Caco-2 (cell line): ENCODE results near the gene BIRC7. TPM values are rescaled to one million over a fixed set of nuclear protein-coding genes. Genes with fewer than 3 reads are reported as not detected.

Experiments used
- BruUV-seq: library from RNA; stranded (reverse); fragments of 400-500 nt; replicated peaks from 2 replicates; lab custom pipeline; 2021; lab: Mats Ljungman, UMichigan
- CTCF ChIA-PET: fragments of 300-600 bp; sonication (Branson Sonifier 250); formaldehyde crosslinking; loops from one replicate; lab custom pipeline; 2022; ENCODE audit warnings: antibody characterized with exemption; lab: Charles Lee
- POLR2A ChIA-PET: fragments of 300-600 bp; sonication (Branson Sonifier 250); formaldehyde crosslinking; loops from one replicate; lab custom pipeline; 2022; ENCODE audit warnings: antibody characterized with exemption; lab: Charles Lee
- DNase-seq, 2 experiments: peaks; one replicate each; pipeline versions ENCODE4 v3.0.0 to v3.0.0-alpha.2; 2020 to 2022
- H3K27me3 ChIP-seq: replicated peaks from 2 replicates; pipeline ENCODE4 v1.6.0; 2011; ENCODE audit warnings: low read length; ENCODE audit not compliant: control insufficient read depth, insufficient read depth
- H3K36me3 ChIP-seq: 2 replicates; pipeline ENCODE4 v1.5.1; 2011; ENCODE audit warnings: low read length; ENCODE audit not compliant: control insufficient read depth, insufficient read depth
- H3K4me1 ChIP-seq: fragments of 250-450 bp; sonication (Bioruptor Pico); 2 replicates; pipeline ENCODE4 v1.5.1; 2020; ENCODE audit warnings: mild to moderate bottlenecking
- H3K4me3 ChIP-seq: 2 replicates; pipeline ENCODE4 v1.5.1; 2011; ENCODE audit warnings: low read depth, mild to moderate bottlenecking, control low read depth, low read length
- H3K9me3 ChIP-seq: fragments of 250-450 bp; sonication (Bioruptor Pico); 2 replicates; pipeline ENCODE4 v1.5.1; 2020; ENCODE audit warnings: mild to moderate bottlenecking, moderate library complexity
- H3K27ac Mint-ChIP-seq: one replicate; pipeline ENCODE4 v1.8.0; 2022; ENCODE audit warnings: mixed read lengths; ENCODE audit not compliant: unreplicated experiment
- H3K27me3 Mint-ChIP-seq: one replicate; pipeline ENCODE4 v1.8.0; 2022; ENCODE audit warnings: mixed read lengths; ENCODE audit not compliant: insufficient read depth, unreplicated experiment
- H3K36me3 Mint-ChIP-seq: one replicate; pipeline ENCODE4 v1.8.0; 2022; ENCODE audit warnings: mild to moderate bottlenecking, mixed read lengths; ENCODE audit not compliant: insufficient read depth, unreplicated experiment
- H3K4me1 Mint-ChIP-seq: one replicate; pipeline ENCODE4 v1.8.0; 2022; ENCODE audit warnings: low read depth, mixed read lengths; ENCODE audit not compliant: unreplicated experiment
- H3K4me3 Mint-ChIP-seq: one replicate; pipeline ENCODE4 v1.8.0; 2022; ENCODE audit warnings: mild to moderate bottlenecking, moderate library complexity, mixed read lengths; ENCODE audit not compliant: unreplicated experiment
- H3K9me3 Mint-ChIP-seq: one replicate; pipeline ENCODE4 v1.8.0; 2022; ENCODE audit warnings: mixed read lengths; ENCODE audit not compliant: unreplicated experiment
- intact Hi-C: fragments of 100-400 bp; cut with micrococcal nuclease; formaldehyde crosslinking; loops from one replicate; pipeline ENCODE4 v1.10.0; 2022; ENCODE audit not compliant: unreplicated experiment
- total RNA-seq: library from RNA; stranded (reverse); gene quantifications from 2 replicates; pipeline ENCODE4 v1.2.3, GENCODE V29; 2022
- TF ChIP-seq, protein P1 (sequence below), 2 experiments: fragments of 200-600 bp in 1 of 2; IDR thresholded peaks; 1 replicate in 1 of 2; 2 replicates in 1 of 2; pipeline versions ENCODE4 v1.5.1 to v1.8.0; 2011 to 2022; ENCODE audit warnings: antibody characterized with exemption in 1 of 2, control low read depth in 1 of 2, inconsistent platforms in 1 of 2, low read depth in 1 of 2, low read length in 1 of 2, mild to moderate bottlenecking in 1 of 2, moderate library complexity in 1 of 2; ENCODE audit not compliant: insufficient read depth in 1 of 2, severe bottlenecking in 1 of 2, unreplicated experiment in 1 of 2

The BIRC7 gene
- total RNA-seq, 1 experiment from 2014 or later = 0.54 TPM

DNA sequence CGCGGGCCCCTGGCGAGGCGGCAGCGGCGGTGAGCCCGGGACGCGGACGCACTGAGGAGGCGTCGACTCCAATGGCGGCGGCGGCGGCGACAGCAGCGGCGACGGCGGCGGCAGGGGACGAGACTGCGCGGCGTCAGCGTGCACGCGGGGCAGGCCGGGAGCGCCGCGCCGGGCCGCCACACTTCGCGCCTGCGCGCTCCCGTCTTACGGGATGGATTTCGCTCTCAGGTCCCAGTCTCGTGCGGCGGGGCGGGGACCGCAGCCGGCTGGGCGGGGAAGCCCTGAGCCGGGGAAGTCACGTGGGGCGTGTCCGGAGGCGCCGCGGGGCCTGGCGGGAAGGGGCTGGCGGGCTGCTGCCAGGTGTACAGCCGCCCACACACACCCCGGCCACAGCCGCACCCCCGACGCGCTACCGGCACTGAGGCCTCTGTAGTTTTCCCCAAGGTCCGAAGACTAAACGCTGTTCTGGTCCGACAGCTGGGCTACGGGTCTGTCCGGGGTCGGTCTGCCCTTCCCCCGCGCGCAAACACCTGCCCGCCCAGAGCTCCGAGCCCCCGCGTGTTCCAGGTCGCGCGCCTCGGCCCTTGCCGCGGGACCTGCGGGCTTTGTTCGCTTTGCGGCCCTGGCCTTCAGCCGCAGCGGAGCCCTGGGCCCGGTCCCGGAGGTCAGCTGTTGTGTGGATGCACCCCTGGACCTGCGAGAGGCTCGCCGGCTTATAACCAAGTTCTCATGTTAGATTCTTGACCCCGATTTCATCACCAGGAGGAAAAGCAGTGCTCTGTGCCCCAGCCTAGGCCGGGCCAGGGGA lies 19.5 kb upstream of the BIRC7 start, which contains the start of gene YTHDF1:
YTHDF1 (minus strand) TSS at position 91 of the 808 bp plus-strand sequence. CDS start 239 bp downstream, outside the sequence.
- POLR2A ChIA-PET = no interaction called here
- H3K36me3 ChIP-seq = peaks cover 10% of the 10 kb centered on the region

DNA sequence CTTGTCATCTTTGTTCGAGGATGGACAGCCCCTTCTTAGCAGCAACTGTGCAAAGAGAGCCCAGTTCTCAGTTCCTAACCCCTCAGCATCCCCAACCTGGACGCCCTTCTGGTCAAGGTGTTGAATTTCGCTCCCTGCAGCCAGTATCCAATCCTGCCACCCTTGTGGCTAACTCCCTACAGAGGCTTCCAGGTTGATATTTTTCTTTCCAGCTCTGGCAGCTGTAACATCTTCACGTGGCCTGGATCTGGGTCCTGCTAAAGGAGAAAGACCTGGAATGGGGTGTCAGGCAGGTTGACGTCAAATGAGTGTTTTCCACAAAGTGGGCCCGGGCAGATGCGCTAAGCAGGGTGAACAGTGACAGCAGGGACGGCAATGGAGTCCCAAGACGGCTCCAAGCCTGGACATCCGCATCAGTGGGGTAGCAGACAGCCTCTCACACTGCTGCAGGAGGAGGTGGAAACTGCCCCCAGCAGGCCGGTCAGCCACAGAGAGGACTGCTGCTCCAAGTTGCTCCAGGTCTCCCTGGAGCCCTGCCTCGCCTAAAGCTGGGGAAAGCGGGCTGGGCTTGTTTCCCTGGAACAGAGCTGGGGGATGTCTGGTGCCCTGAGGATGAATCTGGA lies 18.7 kb upstream of the BIRC7 start:
- Mint-ChIP-seq H3K4me1 (peaks cover 37% of the 10 kb centered on the region), H3K4me3 (peak overlapping the region; percentile 92), H3K36me3 (peaks cover 38% of the 10 kb centered on the region), H3K9me3 (no peaks in the 10 kb centered on the region), H3K27me3 (peaks cover 3% of the 10 kb centered on the region), H3K27ac (peak overlapping the region; percentile 86)
- POLR2A ChIA-PET = no interaction called here
- Histone ChIP-seq H3K27me3 (no peaks in the 10 kb centered on the region), H3K4me3 (peak overlapping the region; percentile 94), H3K9me3 (no peaks in the 10 kb centered on the region), H3K4me1 (peaks cover 38% of the 10 kb centered on the region), H3K36me3 (peaks cover 10% of the 10 kb centered on the region)
- intact Hi-C loops = no loop called here
- DNase-seq = peak in 1 of 2 experiments; percentile 63
- CTCF ChIA-PET = interaction anchor here (1.3 to 2.3 kb wide), 2 partner anchors 18 to 63 kb away, joined by 3 to 7 read pairs; no protein-coding TSS in a partner anchor
- TF ChIP-seq, protein P1, sequence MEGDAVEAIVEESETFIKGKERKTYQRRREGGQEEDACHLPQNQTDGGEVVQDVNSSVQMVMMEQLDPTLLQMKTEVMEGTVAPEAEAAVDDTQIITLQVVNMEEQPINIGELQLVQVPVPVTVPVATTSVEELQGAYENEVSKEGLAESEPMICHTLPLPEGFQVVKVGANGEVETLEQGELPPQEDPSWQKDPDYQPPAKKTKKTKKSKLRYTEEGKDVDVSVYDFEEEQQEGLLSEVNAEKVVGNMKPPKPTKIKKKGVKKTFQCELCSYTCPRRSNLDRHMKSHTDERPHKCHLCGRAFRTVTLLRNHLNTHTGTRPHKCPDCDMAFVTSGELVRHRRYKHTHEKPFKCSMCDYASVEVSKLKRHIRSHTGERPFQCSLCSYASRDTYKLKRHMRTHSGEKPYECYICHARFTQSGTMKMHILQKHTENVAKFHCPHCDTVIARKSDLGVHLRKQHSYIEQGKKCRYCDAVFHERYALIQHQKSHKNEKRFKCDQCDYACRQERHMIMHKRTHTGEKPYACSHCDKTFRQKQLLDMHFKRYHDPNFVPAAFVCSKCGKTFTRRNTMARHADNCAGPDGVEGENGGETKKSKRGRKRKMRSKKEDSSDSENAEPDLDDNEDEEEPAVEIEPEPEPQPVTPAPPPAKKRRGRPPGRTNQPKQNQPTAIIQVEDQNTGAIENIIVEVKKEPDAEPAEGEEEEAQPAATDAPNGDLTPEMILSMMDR (IDR thresholded peaks at IDR 0.05; ENCODE audit: insufficient read depth in 1 of 2, low read depth in 1 of 2, low read length in 1 of 2, severe bottlenecking in 1 of 2, unreplicated experiment in 1 of 2) = peak; percentile 23 to 27
- BruUV-seq = no TSS peak

More for the DNA sequence above, 19.5 kb upstream of the BIRC7 start, which contains the start of gene YTHDF1:
- intact Hi-C loops = no loop called here
- TF ChIP-seq, protein P1 (IDR thresholded peaks at IDR 0.05; ENCODE audit: insufficient read depth in 1 of 2, low read depth in 1 of 2, low read length in 1 of 2, severe bottlenecking in 1 of 2, unreplicated experiment in 1 of 2) = no peak
- Histone ChIP-seq H3K9me3 (no peaks in the 10 kb centered on the region), H3K27me3 (no peaks in the 10 kb centered on the region), H3K4me3 (peak within 1 kb of the TSS; percentile 94), H3K4me1 (peaks cover 40% of the 10 kb centered on the region)
- peak; percentile 100 for DNase-seq
- no peaks in the 10 kb centered on the region for H3K9me3 Mint-ChIP-seq
- peaks cover 45% of the 10 kb centered on the region for H3K36me3 Mint-ChIP-seq
- peaks cover 3% of the 10 kb centered on the region for H3K27me3 Mint-ChIP-seq
- TSS peak; percentile 63 for BruUV-seq
- peak within 1 kb of the TSS; percentile 92 for H3K4me3 Mint-ChIP-seq
- H3K27ac Mint-ChIP-seq = peak within 1 kb of the TSS; percentile 86
- peaks cover 41% of the 10 kb centered on the region for H3K4me1 Mint-ChIP-seq
- CTCF ChIA-PET = interaction anchor here (1.3 to 2.3 kb wide), 3 partner anchors 18 to 64 kb away, joined by 3 to 9 read pairs (median 7); no protein-coding TSS in a partner anchor

DNA sequence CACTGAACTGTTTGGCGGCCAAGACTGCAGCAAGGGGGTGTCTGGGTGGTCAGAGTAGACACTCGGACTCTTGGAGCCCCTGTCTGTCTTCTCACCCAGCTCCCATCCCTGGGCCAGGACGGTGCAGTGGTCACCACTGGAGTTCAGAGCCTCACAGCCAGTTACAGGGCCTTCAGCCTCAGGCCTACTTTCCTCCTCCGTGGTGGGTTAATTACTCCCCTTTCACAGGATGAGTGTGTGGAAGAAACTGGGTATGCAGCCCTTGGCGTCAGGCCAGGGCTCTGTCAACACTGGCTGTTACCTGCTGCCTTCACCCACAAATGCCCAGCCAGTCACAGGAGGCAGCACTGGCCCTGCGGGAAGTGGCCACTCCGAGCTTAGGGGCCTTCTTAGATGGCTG lies 18.0 kb upstream of the BIRC7 start:
- peak overlapping the region; percentile 92 for H3K4me3 Mint-ChIP-seq
- H3K27ac Mint-ChIP-seq = no peak overlapping the region
- POLR2A ChIA-PET = no interaction called here
- intact Hi-C loops = no loop called here
- peaks cover 30% of the 10 kb centered on the region for H3K36me3 Mint-ChIP-seq
- H3K36me3 ChIP-seq = peaks cover 4% of the 10 kb centered on the region
- H3K4me3 ChIP-seq = no peak overlapping the region
- DNase-seq = no peak
- H3K27me3 Mint-ChIP-seq = peaks cover 3% of the 10 kb centered on the region
- TF ChIP-seq, protein P1 (IDR thresholded peaks at IDR 0.05; ENCODE audit: insufficient read depth in 1 of 2, low read depth in 1 of 2, low read length in 1 of 2, severe bottlenecking in 1 of 2, unreplicated experiment in 1 of 2) = no peak
- no peaks in the 10 kb centered on the region for H3K9me3 ChIP-seq
- peaks cover 36% of the 10 kb centered on the region for H3K4me1 ChIP-seq
- no peaks in the 10 kb centered on the region for H3K27me3 ChIP-seq
- H3K4me1 Mint-ChIP-seq = peaks cover 36% of the 10 kb centered on the region
- H3K9me3 Mint-ChIP-seq = no peaks in the 10 kb centered on the region
- no TSS peak for BruUV-seq
- CTCF ChIA-PET = interaction anchor here (2.3 kb wide), 1 partner anchor 17 kb away, joined by 7 read pairs; no protein-coding TSS in a partner anchor
